Stimulated activated naive CD8-positive, alpha-beta T cell treated with anti-CD3 and anti-CD28 coated beads, Interleukin-15, Interleukin-2, amounts not matched to agents 100 ng/mL and 50 ng/mL, for 24 hours (primary cell): Measurements from ENCODE around the gene PRRC2B.
A peak's percentile ranks its signal among the peaks of the same experiment; 100 is the strongest.
"Not testable (repeated sequence)": the region's sequence is repeated elsewhere in the genome, so short reads cannot be mapped to it uniquely, and the experiment has no call there.

Source experiments
- H3K27ac Mint-ChIP-seq: one replicate; pipeline ENCODE4 v1.8.0; 2021; ENCODE audit warnings: mild to moderate bottlenecking, mixed read lengths
- H3K27me3 Mint-ChIP-seq: one replicate; pipeline ENCODE4 v1.8.0; 2021; ENCODE audit warnings: mixed read lengths
- H3K36me3 Mint-ChIP-seq: one replicate; pipeline ENCODE4 v1.8.0; 2021; ENCODE audit warnings: low read depth, mixed read lengths
- H3K4me1 Mint-ChIP-seq: one replicate; pipeline ENCODE4 v1.8.0; 2021; ENCODE audit warnings: low read depth, mixed read lengths
- H3K4me3 Mint-ChIP-seq: one replicate; pipeline ENCODE4 v1.8.0; 2021; ENCODE audit warnings: mild to moderate bottlenecking, mixed read lengths
- H3K9me3 Mint-ChIP-seq: one replicate; pipeline ENCODE4 v1.8.0; 2021; ENCODE audit warnings: mixed read lengths

PRRC2B gene

DNA sequence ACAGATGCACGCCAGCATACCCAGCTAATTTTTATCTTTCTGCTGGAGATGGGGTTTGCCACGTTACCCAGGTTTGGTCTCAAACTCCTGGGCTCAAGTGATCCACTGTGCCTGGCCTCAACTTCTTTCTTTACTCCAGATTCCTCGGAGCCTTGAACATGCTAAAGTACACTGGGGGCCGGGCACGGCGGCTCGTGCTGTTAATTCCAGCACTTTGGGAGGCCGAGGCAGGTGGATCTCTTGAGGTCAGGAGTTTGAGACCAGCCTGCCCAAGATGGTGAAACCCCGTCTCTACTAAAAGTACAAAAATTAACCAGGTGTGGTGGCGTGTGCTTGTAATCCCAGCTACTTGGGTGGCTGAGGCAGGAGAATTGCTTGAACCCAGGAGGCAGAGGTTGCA is 61.8 kb downstream of the PRRC2B start:
- peak overlapping the region; percentile 49 for H3K27ac Mint-ChIP-seq
- not testable (repeated sequence) for H3K4me3 Mint-ChIP-seq, H3K9me3 Mint-ChIP-seq, H3K4me1 Mint-ChIP-seq, H3K27me3 Mint-ChIP-seq
- peaks cover 76% of the 10 kb centered on the region for H3K36me3 Mint-ChIP-seq

DNA sequence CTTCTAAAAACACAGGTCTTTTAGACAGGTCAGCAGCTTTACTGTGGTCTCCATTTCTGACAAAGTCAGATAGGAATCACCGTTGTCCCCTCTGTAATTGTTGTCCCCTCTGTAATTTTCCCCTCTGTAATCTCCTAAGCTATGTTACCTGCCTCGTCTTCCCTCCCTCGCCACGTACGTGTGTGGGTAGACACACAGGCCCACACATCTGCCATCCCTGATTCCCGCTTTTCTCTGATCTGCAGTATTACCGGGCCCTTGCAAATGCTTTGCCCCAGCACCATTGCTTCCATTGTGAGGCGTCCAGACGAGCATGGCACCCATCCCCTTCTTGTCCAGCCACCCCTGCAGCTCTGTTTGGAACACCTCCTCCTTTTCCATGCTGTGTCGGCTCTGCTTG is 63.9 kb downstream of the PRRC2B start:
- Mint-ChIP-seq H3K27ac (no peak overlapping the region), H3K4me1 (no peaks in the 10 kb centered on the region), H3K27me3 (no peaks in the 10 kb centered on the region), H3K9me3 (no peaks in the 10 kb centered on the region), H3K36me3 (peaks cover 71% of the 10 kb centered on the region), H3K4me3 (no peak overlapping the region)

DNA sequence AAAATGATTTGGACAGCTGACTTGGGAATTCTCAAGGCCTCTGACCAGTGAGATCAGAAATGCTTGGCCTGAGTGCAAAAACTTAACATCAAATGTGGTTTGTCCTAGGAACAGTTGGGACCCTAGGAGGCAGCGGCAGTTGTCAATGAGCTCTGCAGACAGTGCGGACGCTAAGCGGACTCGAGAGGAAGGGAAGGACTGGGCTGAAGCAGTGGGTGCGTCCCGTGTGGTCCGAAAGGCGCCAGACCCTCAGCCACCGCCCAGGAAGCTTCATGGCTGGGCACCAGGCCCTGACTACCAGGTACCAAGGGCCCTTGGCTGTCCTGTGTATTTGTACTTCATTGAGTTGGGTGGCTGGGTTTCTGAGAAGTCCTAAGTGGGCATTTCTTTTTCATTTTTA is 65.2 kb downstream of the PRRC2B start:
- Mint-ChIP-seq H3K27ac (peak overlapping the region; percentile 63), H3K36me3 (peaks cover 64% of the 10 kb centered on the region), H3K9me3 (no peaks in the 10 kb centered on the region), H3K4me3 (no peak overlapping the region), H3K27me3 (no peaks in the 10 kb centered on the region), H3K4me1 (no peaks in the 10 kb centered on the region)

DNA sequence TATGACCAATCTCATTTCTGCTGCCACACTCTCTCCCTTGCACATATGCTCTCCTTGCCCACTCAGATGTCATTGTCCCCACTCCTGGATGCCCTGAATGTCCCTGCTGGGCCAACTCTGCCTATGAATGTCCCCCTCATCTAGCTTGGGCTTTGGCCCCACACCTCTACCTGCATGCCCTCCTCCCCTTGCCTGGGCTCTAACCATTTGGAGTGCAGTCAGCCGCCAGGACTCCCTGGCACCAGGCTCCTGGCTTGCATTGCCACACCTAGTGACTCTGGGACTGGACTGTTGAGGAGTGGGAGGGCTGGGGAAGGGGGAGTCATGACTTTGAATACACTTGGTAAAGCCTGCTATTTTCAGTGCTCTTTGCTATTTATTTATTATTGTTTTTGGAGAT is 67.3 kb downstream of the PRRC2B start:
- H3K27me3 Mint-ChIP-seq = no peaks in the 10 kb centered on the region
- H3K4me3 Mint-ChIP-seq = no peak overlapping the region
- no peaks in the 10 kb centered on the region for H3K9me3 Mint-ChIP-seq
- peaks cover 69% of the 10 kb centered on the region for H3K36me3 Mint-ChIP-seq
- no peak overlapping the region for H3K27ac Mint-ChIP-seq
- no peaks in the 10 kb centered on the region for H3K4me1 Mint-ChIP-seq

DNA sequence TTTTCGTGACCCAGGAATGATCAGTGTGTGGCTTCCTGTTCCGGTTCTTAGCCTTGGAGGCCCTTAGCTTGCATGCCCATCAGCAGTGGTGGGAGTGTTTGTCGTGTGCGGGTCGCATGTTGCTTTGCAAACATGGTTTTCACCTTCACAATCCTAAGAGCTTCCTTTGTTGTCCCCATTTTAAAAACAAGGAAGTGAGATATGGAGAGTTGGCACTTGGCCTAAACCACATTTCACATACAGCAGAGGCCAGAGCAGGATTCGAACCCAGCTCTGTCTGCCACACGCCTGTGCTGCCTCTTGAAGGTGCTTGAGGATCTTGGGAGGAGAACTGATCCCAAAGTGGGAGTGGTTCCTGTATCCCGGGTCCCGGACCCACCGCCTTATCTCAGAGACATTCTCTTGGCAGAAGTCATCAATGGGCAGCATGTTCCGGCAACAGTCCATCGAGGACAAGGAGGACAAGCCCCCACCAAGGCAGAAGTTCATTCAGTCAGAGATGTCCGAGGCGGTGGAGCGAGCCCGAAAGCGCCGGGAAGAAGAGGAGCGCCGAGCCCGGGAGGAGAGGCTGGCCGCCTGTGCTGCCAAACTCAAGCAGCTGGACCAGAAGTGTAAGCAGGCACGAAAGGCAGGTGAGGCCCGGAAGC is 70.6 kb downstream of the PRRC2B start:
- Mint-ChIP-seq H3K4me3 (no peak overlapping the region), H3K4me1 (no peaks in the 10 kb centered on the region), H3K9me3 (no peaks in the 10 kb centered on the region), H3K27ac (no peak overlapping the region), H3K36me3 (peaks cover 66% of the 10 kb centered on the region), H3K27me3 (no peaks in the 10 kb centered on the region)

DNA sequence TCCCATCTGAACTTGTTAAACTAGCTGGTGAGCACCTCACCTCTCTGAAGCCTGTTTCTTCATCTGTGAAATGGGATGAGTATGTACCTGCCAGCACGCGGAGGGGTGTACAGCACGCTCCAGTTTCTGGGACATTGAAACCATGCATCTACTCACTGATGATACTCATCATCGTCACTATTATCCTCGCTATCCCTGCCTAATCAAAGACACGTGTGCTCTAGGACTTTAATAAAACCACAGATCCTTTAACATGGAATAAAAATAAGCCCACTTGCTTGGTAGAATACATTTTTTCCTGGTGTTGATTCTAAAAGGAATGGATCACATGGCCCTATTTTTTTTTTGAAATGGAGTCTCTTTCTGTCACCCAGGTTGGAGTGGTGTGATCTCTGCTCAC is 71.5 kb downstream of the PRRC2B start:
- no peaks in the 10 kb centered on the region for H3K27me3 Mint-ChIP-seq
- H3K27ac Mint-ChIP-seq = no peak overlapping the region
- H3K4me3 Mint-ChIP-seq = no peak overlapping the region
- peaks cover 66% of the 10 kb centered on the region for H3K36me3 Mint-ChIP-seq
- H3K9me3 Mint-ChIP-seq = no peaks in the 10 kb centered on the region
- H3K4me1 Mint-ChIP-seq = no peaks in the 10 kb centered on the region

DNA sequence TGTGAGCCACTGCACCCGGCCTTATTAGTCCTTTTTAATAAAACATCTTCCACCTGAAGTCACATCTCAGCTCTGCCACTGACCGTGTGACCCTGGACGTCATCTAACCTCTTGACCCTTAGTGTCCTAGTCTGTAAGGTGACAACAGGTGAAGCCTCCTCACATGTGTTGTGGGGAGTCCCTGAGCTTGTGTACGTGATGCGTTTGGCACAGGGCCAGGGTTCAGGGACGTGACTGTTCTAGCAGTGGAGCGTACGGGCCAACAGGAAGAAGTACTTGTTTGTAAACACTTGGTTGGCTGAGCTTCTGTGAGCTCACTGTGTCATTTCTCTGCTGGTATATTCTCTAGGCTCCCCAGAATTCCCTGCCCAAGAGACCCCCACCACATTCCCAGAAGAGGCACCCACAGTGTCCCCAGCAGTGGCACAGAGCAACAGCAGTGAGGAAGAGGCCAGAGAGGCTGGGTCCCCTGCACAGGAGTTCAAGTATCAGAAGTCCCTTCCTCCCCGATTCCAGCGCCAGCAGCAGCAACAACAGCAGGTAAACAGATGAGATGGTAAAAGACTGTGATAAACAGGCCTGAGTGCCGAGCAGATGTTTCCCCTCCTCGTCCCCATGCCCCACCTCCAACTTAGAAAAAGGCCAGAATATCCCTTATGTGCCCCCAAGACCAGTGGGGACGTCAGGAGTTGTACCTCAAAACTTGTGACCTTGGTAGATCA is 73.5 kb downstream of the PRRC2B start:
- no peaks in the 10 kb centered on the region for H3K4me1 Mint-ChIP-seq
- no peaks in the 10 kb centered on the region for H3K9me3 Mint-ChIP-seq
- H3K27ac Mint-ChIP-seq = no peak overlapping the region
- H3K27me3 Mint-ChIP-seq = no peaks in the 10 kb centered on the region
- H3K36me3 Mint-ChIP-seq = peaks cover 68% of the 10 kb centered on the region
- no peak overlapping the region for H3K4me3 Mint-ChIP-seq

DNA sequence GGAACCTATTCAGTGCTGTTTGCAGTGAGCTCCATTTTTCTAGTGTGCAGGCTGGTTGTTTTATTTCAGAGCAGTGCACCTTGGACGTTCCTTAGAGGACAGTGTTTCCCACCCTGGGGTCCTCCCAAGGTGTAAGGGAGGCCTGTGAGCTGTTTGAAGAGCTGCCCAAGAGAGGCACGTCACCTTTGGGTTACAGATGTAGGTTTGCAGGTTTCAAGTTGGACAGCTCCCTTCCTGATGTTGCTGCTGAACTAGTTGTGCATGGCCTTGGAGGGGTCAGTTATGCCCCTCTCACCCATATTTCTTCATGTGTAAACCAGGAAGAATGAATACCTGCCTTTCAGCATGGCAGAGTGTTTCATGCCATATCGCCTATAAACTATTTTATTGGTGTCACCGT is 74.1 kb downstream of the PRRC2B start:
- Mint-ChIP-seq H3K9me3 (no peaks in the 10 kb centered on the region), H3K27me3 (no peaks in the 10 kb centered on the region), H3K36me3 (peaks cover 74% of the 10 kb centered on the region)

DNA sequence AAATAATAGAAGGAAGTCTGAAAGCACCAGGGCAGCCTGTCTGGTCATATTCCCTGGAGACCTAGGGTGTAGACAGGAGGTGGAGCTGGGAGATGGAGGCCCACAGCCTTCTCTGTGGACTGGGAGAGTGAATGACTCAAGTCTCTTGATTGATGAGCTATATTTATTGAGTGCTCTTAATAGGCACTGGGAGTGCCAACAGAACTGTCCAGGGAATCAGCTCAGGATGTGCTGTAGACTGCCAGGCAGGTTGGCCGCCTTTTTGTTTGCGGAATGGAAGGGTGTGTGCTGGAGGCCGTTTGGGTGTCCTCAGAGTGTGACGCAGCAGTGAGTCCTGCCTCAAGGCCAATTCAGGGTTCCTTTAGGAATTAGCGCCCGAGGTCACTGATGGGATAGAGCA is 75.5 kb downstream of the PRRC2B start:
- Mint-ChIP-seq H3K36me3 (peaks cover 81% of the 10 kb centered on the region), H3K4me3 (no peak overlapping the region)

More for the DNA sequence above, 74.1 kb downstream of the PRRC2B start:
- Mint-ChIP-seq H3K4me1 (no peaks in the 10 kb centered on the region), H3K4me3 (no peak overlapping the region), H3K27ac (no peak overlapping the region)

DNA sequence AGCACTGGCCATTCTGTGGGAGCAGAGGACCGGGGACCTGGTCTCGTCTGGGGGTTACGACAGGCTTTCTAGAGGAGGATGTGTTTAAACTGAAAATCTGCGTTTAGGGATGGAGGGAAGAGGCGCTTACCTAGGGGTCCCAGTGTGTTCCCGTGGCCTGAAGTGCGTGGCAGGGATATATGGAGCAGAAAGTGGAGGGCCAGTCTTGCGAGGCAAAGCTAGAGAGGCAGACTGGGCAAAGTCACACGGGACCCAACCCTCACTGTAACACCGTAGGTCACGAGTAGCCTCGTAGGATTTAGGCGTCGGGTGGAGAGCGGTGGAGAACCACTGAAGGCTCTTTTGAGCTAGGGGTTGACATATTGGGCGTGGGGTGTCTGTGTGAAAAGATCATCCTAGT is 76.1 kb downstream of the PRRC2B start:
- Mint-ChIP-seq H3K4me1 (no peaks in the 10 kb centered on the region), H3K36me3 (peaks cover 81% of the 10 kb centered on the region), H3K27me3 (no peaks in the 10 kb centered on the region), H3K4me3 (no peak overlapping the region), H3K9me3 (no peaks in the 10 kb centered on the region), H3K27ac (peak overlapping the region; percentile 13)

More for the DNA sequence above, 75.5 kb downstream of the PRRC2B start:
- no peaks in the 10 kb centered on the region for H3K9me3 Mint-ChIP-seq
- H3K27me3 Mint-ChIP-seq = no peaks in the 10 kb centered on the region
- H3K4me1 Mint-ChIP-seq = no peaks in the 10 kb centered on the region
- H3K27ac Mint-ChIP-seq = no peak overlapping the region

DNA sequence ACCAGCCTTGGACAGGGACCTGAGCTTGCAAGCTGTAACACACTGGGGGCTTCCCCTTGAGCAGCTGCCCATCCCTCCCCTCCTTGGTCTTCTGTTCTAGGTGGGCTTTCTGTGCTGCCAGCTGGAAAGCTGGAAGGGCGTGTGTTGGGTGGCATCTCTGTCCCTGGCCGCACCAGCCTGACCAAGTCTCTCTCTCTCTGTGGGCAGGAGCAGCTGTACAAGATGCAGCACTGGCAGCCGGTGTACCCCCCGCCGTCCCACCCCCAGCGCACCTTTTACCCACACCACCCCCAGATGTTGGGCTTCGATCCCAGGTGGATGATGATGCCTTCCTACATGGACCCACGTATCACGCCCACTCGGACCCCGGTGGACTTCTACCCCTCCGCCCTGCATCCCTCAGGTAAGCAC is 76.7 kb downstream of the PRRC2B start:
- Mint-ChIP-seq H3K4me1 (no peaks in the 10 kb centered on the region), H3K27me3 (no peaks in the 10 kb centered on the region), H3K4me3 (no peak overlapping the region), H3K36me3 (peaks cover 76% of the 10 kb centered on the region), H3K9me3 (no peaks in the 10 kb centered on the region), H3K27ac (no peak overlapping the region)

DNA sequence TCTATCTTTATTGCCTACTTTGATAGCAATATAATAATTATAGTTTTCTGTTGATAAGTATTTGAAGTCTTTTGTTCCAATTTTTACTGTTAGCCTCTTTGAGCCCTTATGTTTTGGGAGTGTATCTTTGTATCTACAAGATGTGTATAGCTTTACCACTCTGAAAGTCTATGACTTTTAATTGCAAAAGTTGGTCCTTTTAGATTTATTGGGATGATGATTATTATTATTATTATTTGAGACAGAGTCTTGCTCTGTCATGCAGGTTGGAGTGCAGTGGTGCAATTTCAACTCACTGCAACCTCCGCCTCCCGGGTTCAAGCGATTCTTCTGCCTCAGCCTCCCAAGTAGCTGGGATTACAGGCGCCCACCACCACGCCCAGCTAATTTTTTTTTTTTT is 78.2 kb downstream of the PRRC2B start:
- peaks cover 69% of the 10 kb centered on the region for H3K36me3 Mint-ChIP-seq
- H3K9me3 Mint-ChIP-seq, H3K27me3 Mint-ChIP-seq, H3K4me3 Mint-ChIP-seq, H3K4me1 Mint-ChIP-seq, H3K27ac Mint-ChIP-seq: not testable (repeated sequence)

DNA sequence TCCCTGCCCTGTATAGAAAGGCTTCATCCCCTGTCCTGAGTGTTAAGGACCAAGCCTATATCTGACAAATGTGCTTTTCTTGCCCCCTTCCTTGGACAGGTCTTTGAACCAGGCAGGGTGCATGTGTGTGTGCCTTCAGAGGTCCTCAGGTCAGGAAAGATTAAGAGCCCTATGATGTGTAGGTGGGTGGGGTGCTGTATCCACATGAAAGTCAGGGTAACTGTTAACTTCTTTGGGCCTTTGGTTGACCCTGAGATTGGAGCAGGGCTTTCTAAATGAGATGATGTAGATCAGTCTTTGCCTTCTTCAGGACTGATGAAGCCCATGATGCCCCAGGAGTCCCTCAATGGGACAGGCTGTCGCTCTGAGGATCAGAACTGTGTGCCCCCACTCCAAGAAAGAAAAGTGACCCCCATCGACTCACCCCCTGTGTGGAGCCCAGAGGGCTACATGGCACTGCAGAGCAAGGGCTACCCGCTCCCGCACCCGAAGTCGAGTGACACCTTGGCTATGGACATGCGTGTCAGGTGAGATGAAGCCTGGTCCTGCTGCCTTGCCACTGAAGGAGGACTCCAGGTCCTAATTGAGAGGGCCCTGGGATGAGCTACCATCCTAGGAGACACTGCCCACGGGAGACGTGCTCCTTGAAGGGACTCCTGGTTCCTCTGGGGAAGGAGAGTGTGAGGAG is 79.5 kb downstream of the PRRC2B start:
- Mint-ChIP-seq H3K4me1 (no peaks in the 10 kb centered on the region), H3K9me3 (no peaks in the 10 kb centered on the region), H3K27ac (no peak overlapping the region), H3K27me3 (no peaks in the 10 kb centered on the region), H3K4me3 (no peak overlapping the region), H3K36me3 (peaks cover 62% of the 10 kb centered on the region)

DNA sequence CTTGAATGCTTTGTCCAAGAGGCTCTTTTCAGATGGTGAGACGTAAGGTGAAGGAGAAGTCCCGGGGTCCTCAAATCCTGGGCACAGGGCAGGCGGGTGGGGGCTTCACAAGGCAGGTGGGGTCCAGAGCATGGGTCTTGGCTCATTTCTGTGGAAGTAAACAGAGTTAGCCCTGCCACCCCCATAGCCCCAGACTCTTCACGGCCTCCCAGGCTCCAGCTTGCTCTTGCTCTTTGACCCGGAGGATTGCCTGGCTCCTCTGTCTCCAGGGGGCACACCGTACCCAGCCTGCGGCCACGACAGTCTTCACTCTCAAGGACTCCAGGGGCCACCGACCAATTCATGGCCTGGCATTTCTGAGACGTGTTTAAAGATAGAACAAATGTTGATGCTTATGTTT is 80.0 kb downstream of the PRRC2B start:
- Mint-ChIP-seq H3K4me3 (no peak overlapping the region), H3K27me3 (no peaks in the 10 kb centered on the region), H3K36me3 (peaks cover 62% of the 10 kb centered on the region), H3K27ac (no peak overlapping the region), H3K9me3 (no peaks in the 10 kb centered on the region), H3K4me1 (no peaks in the 10 kb centered on the region)

DNA sequence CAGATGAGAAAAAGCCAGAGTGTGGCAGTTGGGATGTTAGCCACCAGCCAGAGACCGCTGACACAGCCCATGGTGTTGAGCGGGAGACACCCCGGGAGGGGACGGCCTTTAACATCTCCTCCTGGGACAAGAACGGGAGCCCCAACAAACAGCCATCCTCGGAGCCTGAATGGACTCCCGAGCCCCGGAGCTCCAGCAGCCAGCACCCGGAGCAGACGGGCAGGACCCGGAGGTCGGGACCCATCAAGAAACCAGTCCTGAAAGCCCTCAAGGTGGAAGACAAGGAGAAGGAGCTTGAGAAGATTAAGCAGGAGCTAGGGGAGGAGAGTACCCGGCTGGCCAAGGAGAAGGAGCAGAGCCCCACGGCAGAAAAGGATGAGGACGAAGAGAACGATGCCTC is 80.8 kb downstream of the PRRC2B start:
- Mint-ChIP-seq H3K27me3 (no peaks in the 10 kb centered on the region), H3K27ac (peak overlapping the region; percentile 21), H3K4me1 (no peaks in the 10 kb centered on the region), H3K4me3 (no peak overlapping the region), H3K9me3 (no peaks in the 10 kb centered on the region), H3K36me3 (peaks cover 63% of the 10 kb centered on the region)
